Tibial nerve (tissue), 4 donors: ENCODE results near the gene FBXL16. TPM values are rescaled to one million over a fixed set of nuclear protein-coding genes. Genes with fewer than 3 reads are reported as not detected.

ENCODE experiments used
- DNase-seq, 2 donors: peaks; one replicate each; pipeline ENCODE4 v3.0.0-alpha.2; 2019; ENCODE audit warnings: low spot score in 2 of 2
- H3K27ac ChIP-seq, 4 donors: fragments of 200-600 bp; sonication (generic) in 3 of 4; one replicate each; pipeline ENCODE4 v1.5.1; 2017 to 2019; ENCODE audit warnings: mild to moderate bottlenecking in 1 of 4
- H3K27me3 ChIP-seq, 2 donors: fragments of 200-600 bp; sonication (generic) in 1 of 2; one replicate each; pipeline versions ENCODE4 v1.5.1 to v1.6.0; 2017 to 2019
- H3K36me3 ChIP-seq, 3 donors: fragments of 200-600 bp; sonication (generic); one replicate each; pipeline ENCODE4 v1.5.1; 2018 to 2019
- H3K4me1 ChIP-seq, 4 donors: fragments of 200-600 bp; sonication (generic) in 3 of 4; one replicate each; pipeline ENCODE4 v1.5.1; 2017 to 2019
- H3K4me3 ChIP-seq, 4 donors: fragments of 200-600 bp; sonication (generic) in 3 of 4; one replicate each; pipeline ENCODE4 v1.5.1; 2017 to 2019; ENCODE audit warnings: mild to moderate bottlenecking in 1 of 4, moderate library complexity in 1 of 4
- H3K9me3 ChIP-seq, 4 donors: fragments of 200-600 bp; sonication (generic) in 3 of 4; one replicate each; pipeline ENCODE4 v1.5.1; 2017 to 2019
- EP300 ChIP-seq, 2 donors: sonication (generic); formaldehyde crosslinking; IDR thresholded peaks; one replicate each; pipeline ENCODE4 v1.6.1; 2017; ENCODE audit warnings: antibody characterized with exemption in 2 of 2, mild to moderate bottlenecking in 1 of 2
- POLR2A ChIP-seq, 2 donors: fragments of 450-650 bp; IDR thresholded peaks; one replicate each; pipeline ENCODE4 v1.6.1; 2017; ENCODE audit warnings: antibody characterized with exemption in 2 of 2, mild to moderate bottlenecking in 2 of 2, moderate library complexity in 2 of 2
- WGBS, 2 donors: methylation state at CpG; one replicate each; pipeline ENCODE4 v1.1.5; 2018; 5-methylcytosine and 5-hydroxymethylcytosine counted together
- total RNA-seq, 4 donors: library from RNA; depleted of rRNA; stranded (reverse); fragments of >200 nt; gene quantifications; one replicate each; pipeline ENCODE4 v1.1.0, GENCODE V29; 2016
- TF ChIP-seq, protein P1 (sequence below), 5 experiments: fragments of 200-600 bp in 3 of 5; fragments of 450-650 bp in 2 of 5; sonication (generic) in 3 of 5; IDR thresholded peaks; one replicate each; pipeline ENCODE4 v1.5.1; 2016 to 2019; ENCODE audit warnings: antibody characterized with exemption in 5 of 5, mild to moderate bottlenecking in 3 of 5, moderate library complexity in 2 of 5

The FBXL16 gene
- total RNA-seq, 4 donors from 2014 or later: 1.5 to 5.7 (median 3.5) TPM

DNA sequence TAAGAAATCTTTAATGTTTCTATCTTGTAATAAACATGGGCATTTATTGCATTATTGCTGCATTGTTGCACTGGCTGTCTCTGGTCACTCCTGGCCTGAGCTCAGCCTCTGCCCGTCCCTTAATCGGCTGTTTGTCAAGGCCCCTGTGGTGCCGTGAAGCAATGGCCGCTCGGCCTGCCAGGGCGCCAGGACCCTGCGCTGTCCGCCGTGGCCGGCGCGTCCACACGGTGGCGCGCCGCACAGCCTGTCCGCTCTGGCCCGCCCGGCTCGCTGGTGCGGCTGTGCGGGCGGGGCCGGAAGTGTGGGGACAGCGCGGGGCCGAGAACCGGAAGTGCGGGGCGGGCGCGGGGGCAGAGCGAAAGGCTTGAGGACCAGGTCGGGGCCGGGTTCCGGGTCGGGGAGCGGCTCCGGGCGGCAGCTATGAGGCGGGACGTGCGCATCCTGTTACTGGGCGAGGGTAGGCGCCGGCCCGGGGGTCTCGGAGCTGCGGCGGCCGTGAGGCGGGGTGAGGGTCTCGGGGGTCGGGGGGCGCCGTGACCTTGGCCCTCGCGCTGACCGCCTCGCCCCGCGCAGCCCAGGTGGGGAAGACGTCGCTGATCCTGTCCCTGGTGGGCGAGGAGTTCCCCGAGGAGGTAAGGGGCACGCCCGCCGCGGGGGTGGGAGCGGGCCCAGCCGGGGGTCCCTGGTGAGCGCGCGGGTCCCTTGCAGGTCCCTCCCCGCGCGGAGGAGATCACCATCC lies 37.7 kb downstream of the FBXL16 start, which contains the start of gene RHOT2:
RHOT2 (plus strand) TSS at position 353 of the 739 bp plus-strand sequence; CDS start at position 421, 68 bp downstream.
- WGBS, 2 donors: 0% methylated on average over 32 to 44 of the region's 78 CpGs
- Histone ChIP-seq H3K27me3 (no peaks in the 10 kb centered on the region), H3K4me1 (peaks cover 3 to 29% (median 12%) of the 10 kb centered on the region in 4 donors), H3K9me3 (no peaks in the 10 kb centered on the region), H3K36me3 (peaks cover 0 to 40% (median 4%) of the 10 kb centered on the region in 3 donors), H3K27ac (peak within 1 kb of the TSS; percentile 86 to 97 (median 94)), H3K4me3 (peak within 1 kb of the TSS; percentile 91 to 99 (median 96))
- peak; percentile 82 to 90 for DNase-seq
- peak; percentile 30 to 72 for TF ChIP-seq POLR2A (IDR thresholded peaks at IDR 0.05)
- peak in 1 of 2 donors; percentile 77 for TF ChIP-seq EP300 (IDR thresholded peaks at IDR 0.05)
- TF ChIP-seq, protein P1, sequence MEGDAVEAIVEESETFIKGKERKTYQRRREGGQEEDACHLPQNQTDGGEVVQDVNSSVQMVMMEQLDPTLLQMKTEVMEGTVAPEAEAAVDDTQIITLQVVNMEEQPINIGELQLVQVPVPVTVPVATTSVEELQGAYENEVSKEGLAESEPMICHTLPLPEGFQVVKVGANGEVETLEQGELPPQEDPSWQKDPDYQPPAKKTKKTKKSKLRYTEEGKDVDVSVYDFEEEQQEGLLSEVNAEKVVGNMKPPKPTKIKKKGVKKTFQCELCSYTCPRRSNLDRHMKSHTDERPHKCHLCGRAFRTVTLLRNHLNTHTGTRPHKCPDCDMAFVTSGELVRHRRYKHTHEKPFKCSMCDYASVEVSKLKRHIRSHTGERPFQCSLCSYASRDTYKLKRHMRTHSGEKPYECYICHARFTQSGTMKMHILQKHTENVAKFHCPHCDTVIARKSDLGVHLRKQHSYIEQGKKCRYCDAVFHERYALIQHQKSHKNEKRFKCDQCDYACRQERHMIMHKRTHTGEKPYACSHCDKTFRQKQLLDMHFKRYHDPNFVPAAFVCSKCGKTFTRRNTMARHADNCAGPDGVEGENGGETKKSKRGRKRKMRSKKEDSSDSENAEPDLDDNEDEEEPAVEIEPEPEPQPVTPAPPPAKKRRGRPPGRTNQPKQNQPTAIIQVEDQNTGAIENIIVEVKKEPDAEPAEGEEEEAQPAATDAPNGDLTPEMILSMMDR (IDR thresholded peaks at IDR 0.05): peak; percentile 90 to 99 (median 95)

DNA sequence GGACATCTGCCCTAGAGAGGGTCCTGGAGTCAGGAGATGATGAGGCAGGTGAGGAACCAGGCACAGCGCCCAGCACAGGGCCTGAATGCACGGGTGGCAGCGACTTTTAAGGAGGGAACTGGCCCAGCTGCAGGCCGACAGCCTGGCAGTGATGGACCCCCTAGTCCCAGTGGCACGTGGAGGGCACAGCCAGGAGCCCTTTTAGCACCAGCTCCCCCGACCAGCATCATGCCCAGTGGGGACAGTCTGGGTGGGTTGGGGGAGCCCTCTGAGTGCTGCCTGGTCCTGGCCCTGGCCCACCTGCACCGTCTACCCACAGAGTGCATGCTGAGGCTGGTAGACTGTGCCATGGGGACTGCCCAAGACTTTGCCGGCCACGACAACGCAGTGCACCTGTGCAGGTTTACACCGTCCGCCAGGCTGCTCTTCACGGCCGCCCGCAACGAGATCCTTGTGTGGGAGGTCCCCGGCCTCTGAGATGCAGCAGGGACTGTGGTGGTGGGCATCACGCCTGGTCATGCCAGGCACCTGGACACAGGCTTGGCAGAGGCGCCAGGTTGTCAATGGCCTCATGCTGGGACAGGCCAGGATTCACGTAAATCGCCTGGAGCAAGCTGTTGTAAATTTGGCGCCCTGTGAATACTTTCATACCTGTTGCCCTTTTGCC lies 38.4 kb downstream of the FBXL16 start:
- peak overlapping the region; percentile 86 to 97 (median 94) for H3K27ac ChIP-seq
- H3K27me3 ChIP-seq: no peaks in the 10 kb centered on the region
- peaks cover 0 to 33% (median 4%) of the 10 kb centered on the region in 3 donors for H3K36me3 ChIP-seq
- WGBS, 2 donors: 82 to 90% methylated on average over 14 to 21 of the region's 22 CpGs
- TF ChIP-seq, protein P1 (IDR thresholded peaks at IDR 0.05): no peak
- no peak for TF ChIP-seq POLR2A (IDR thresholded peaks at IDR 0.05)
- TF ChIP-seq EP300 (IDR thresholded peaks at IDR 0.05): no peak
- peaks cover 3 to 29% (median 12%) of the 10 kb centered on the region in 4 donors for H3K4me1 ChIP-seq
- DNase-seq: no peak
- H3K9me3 ChIP-seq: no peaks in the 10 kb centered on the region
- peak overlapping the region in 1 of 4 donors; percentile 91 for H3K4me3 ChIP-seq

DNA sequence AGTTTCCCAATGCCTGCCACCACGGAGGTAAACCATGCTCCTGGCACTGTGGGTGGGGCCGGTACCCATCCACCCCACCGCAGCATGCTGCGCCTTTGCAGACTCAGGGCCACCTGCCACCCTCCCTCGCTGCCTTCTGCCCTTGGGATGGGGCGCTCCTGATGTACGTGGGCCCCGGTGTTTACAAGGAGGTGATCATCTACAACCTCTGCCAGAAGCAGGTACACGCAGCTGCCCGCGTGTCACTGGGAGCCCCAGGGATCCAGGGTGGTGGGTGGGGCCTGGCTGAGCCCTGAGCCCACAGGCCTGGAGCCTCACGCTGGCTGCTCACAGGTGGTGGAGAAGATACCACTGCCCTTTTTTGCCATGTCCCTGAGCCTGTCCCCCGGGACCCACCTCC lies 39.0 kb downstream of the FBXL16 start:
- H3K27ac ChIP-seq: no peak overlapping the region
- TF ChIP-seq, protein P1 (IDR thresholded peaks at IDR 0.05): no peak
- TF ChIP-seq EP300 (IDR thresholded peaks at IDR 0.05) (no peak), POLR2A (IDR thresholded peaks at IDR 0.05) (no peak)
- no peak overlapping the region for H3K4me3 ChIP-seq
- peaks cover 0 to 27% (median 4%) of the 10 kb centered on the region in 3 donors for H3K36me3 ChIP-seq
- H3K4me1 ChIP-seq: peaks cover 3 to 29% (median 14%) of the 10 kb centered on the region in 4 donors
- H3K27me3 ChIP-seq: no peaks in the 10 kb centered on the region
- H3K9me3 ChIP-seq: no peaks in the 10 kb centered on the region
- DNase-seq: no peak
- 81 to 93% methylated on average over 13 of the region's 13 CpGs for WGBS, 2 donors

DNA sequence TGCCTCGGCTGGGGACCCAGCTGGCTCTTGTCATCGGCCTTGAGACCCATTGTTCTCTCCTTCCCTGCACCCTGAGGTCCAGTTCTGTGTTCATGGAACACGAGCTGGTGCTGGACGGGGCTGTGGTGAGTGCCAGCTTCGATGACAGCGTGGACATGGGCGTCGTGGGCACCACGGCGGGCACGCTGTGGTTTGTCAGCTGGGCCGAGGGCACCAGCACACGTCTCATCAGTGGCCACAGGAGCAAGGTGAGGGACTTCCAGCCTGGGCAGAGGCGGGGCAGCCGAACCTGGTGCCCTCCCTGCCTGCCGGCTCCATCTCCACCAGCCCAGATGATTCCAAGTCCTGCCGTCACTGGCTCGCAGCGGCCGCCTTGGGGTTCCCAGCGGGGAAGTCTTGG lies 43.0 kb downstream of the FBXL16 start:
- peaks cover 0 to 21% (median 0%) of the 10 kb centered on the region in 3 donors for H3K36me3 ChIP-seq
- DNase-seq: no peak
- no peak overlapping the region for H3K27ac ChIP-seq
- WGBS, 2 donors: 93 to 98% methylated on average over 9 to 21 of the region's 21 CpGs
- no peaks in the 10 kb centered on the region for H3K9me3 ChIP-seq
- no peak overlapping the region for H3K4me3 ChIP-seq
- H3K4me1 ChIP-seq: peaks cover 0 to 23% (median 18%) of the 10 kb centered on the region in 4 donors
- H3K27me3 ChIP-seq: no peaks in the 10 kb centered on the region
- TF ChIP-seq EP300 (IDR thresholded peaks at IDR 0.05) (no peak), POLR2A (IDR thresholded peaks at IDR 0.05) (no peak)
- TF ChIP-seq, protein P1 (IDR thresholded peaks at IDR 0.05): no peak
